Measurements from ENCODE around the gene BCHE. TPM values are rescaled to one million over a fixed set of nuclear protein-coding genes. Genes with fewer than 3 reads are reported as not detected.

Gene BCHE
- total and polyA plus RNA-seq, 2 donors (not counting 3 experiments of a cell fraction or from before 2014, with no cell fraction given) = 0.27 to 0.66 TPM

DNA sequence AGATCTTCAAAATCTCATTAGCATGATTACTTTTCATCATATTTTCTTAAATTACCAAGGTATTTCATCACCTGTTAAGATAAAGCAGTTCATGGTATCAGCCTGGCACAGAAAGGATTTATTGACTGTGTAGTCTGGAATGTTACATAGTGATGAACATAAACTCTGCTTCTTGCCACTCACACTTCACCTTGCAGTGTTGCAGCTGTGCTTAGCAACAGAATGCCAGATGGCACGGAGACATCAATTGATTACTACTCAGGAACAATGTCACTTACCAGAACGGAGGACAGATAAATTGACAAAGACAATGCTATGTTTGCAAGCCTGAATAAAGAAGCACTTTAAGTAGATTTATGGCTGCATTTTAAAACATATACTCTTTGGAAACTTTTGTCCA lies 15.0 kb upstream of the BCHE start:
- Histone ChIP-seq H3K9ac (replicated peaks; ENCODE audit: extremely low read depth, insufficient read depth, low read length) (no peak overlapping the region), H3K27me3 (ENCODE audit: control insufficient read depth in 2 of 2, insufficient read depth in 2 of 2, low read length in 2 of 2) (no peaks in the 10 kb centered on the region), H3K4me3 (replicated peaks in 1 of 3; ENCODE audit: insufficient read depth in 1 of 3, low read depth in 1 of 3, low read length in 3 of 3) (no peak overlapping the region), H3K36me3 (ENCODE audit: control insufficient read depth in 2 of 2, extremely low read depth in 1 of 2, insufficient read depth in 2 of 2, low read length in 2 of 2) (no peaks in the 10 kb centered on the region), H3K27ac (ENCODE audit: insufficient read depth, low read depth, low read length) (no peak overlapping the region), H3K4me1 (ENCODE audit: control insufficient read depth, extremely low read depth, insufficient read depth, low read length) (peaks cover 3% of the 10 kb centered on the region), H3K9me1 (replicated peaks; ENCODE audit: control insufficient read depth, extremely low read depth, insufficient read depth, low read length) (no peaks in the 10 kb centered on the region), H4K20me1 (replicated peaks; ENCODE audit: control insufficient read depth, extremely low read depth, insufficient read depth, low read length) (no peaks in the 10 kb centered on the region), H3K9me3 (replicated peaks; ENCODE audit: control insufficient read depth, insufficient read depth, low read length) (no peaks in the 10 kb centered on the region), H2AFZ (ENCODE audit: low read depth, low read length) (no peak overlapping the region), H3K79me2 (ENCODE audit: control insufficient read depth, insufficient read depth, low read length) (no peaks in the 10 kb centered on the region), H3K4me2 (ENCODE audit: insufficient read depth, low read length) (no peak overlapping the region)
- DNase-seq (ENCODE audit: low read depth, low spot score) = no peak
- no peak for TF ChIP-seq GATA2 (IDR thresholded peaks at IDR 0.05; ENCODE audit: insufficient read depth, insufficient read length, low read depth, low read length)
- TF ChIP-seq EZH2 (IDR thresholded peaks at IDR 0.05; ENCODE audit: borderline replicate concordance, low read depth, low read length, severe bottlenecking) = no peak
- TF ChIP-seq, protein P1, sequence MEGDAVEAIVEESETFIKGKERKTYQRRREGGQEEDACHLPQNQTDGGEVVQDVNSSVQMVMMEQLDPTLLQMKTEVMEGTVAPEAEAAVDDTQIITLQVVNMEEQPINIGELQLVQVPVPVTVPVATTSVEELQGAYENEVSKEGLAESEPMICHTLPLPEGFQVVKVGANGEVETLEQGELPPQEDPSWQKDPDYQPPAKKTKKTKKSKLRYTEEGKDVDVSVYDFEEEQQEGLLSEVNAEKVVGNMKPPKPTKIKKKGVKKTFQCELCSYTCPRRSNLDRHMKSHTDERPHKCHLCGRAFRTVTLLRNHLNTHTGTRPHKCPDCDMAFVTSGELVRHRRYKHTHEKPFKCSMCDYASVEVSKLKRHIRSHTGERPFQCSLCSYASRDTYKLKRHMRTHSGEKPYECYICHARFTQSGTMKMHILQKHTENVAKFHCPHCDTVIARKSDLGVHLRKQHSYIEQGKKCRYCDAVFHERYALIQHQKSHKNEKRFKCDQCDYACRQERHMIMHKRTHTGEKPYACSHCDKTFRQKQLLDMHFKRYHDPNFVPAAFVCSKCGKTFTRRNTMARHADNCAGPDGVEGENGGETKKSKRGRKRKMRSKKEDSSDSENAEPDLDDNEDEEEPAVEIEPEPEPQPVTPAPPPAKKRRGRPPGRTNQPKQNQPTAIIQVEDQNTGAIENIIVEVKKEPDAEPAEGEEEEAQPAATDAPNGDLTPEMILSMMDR (IDR thresholded peaks at IDR 0.05; ENCODE audit: extremely low read depth in 1 of 2, insufficient read depth in 1 of 2, low read depth in 1 of 2, low read length in 2 of 2) = no peak
- TF ChIP-seq, protein P2, sequence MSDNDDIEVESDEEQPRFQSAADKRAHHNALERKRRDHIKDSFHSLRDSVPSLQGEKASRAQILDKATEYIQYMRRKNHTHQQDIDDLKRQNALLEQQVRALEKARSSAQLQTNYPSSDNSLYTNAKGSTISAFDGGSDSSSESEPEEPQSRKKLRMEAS (IDR thresholded peaks at IDR 0.05; ENCODE audit: insufficient read depth, insufficient read length) = no peak
- TF ChIP-seq JUN (IDR thresholded peaks at IDR 0.05; ENCODE audit: borderline replicate concordance, insufficient read depth, insufficient read length, low read depth) = no peak
- TF ChIP-seq POLR2A (IDR thresholded peaks at IDR 0.05; ENCODE audit: low read depth, low read length) = no peak
- no peak for TF ChIP-seq MYC (IDR thresholded peaks at IDR 0.05; ENCODE audit: low read depth, low read length)
- no peak for TF ChIP-seq FOS (IDR thresholded peaks at IDR 0.05; ENCODE audit: borderline replicate concordance, insufficient read depth, low read length)
- TF ChIP-seq POLR2AphosphoS5 (IDR thresholded peaks at IDR 0.05; ENCODE audit: insufficient read depth, low read depth, low read length) = no peak
- dilution Hi-C loops (cut with MboI; ENCODE audit: extremely low pct_ligation_motif_present, low sequenced_read_pairs) = no loop called here
- ChIA-PET POLR2A (no interaction called here), CTCF (no interaction called here)
- intact Hi-C loops (cut with micrococcal nuclease) = no loop called here
- no TSS peak for BruUV-seq (replicated peaks)
- no peak for FAIRE-seq
